Mucosa of stomach (tissue), 1 donor: ENCODE results near the gene GLIPR2.

Experiments used
- H3K27me3 ChIP-seq: one replicate; pipeline ENCODE4 v1.7.0; 2013; ENCODE audit warnings: mild to moderate bottlenecking, low read length; ENCODE audit not compliant: control insufficient read depth, insufficient read depth
- H3K36me3 ChIP-seq: one replicate; pipeline ENCODE4 v1.7.0; 2013; ENCODE audit warnings: low read length; ENCODE audit not compliant: control insufficient read depth, insufficient read depth
- H3K4me1 ChIP-seq: one replicate; pipeline ENCODE4 v1.7.0; 2013; ENCODE audit warnings: mild to moderate bottlenecking, low read length; ENCODE audit not compliant: control insufficient read depth, insufficient read depth
- H3K4me3 ChIP-seq: one replicate; pipeline ENCODE4 v1.7.0; 2013; ENCODE audit warnings: low read length
- H3K9ac ChIP-seq: one replicate; pipeline ENCODE4 v1.7.0; 2013; ENCODE audit warnings: mild to moderate bottlenecking, low read length, moderate library complexity
- H3K9me3 ChIP-seq: one replicate; pipeline ENCODE4 v1.7.0; 2013; ENCODE audit warnings: mild to moderate bottlenecking, low read length, moderate library complexity; ENCODE audit not compliant: control insufficient read depth
- donor health status: Pancreatic carcinoma.

GLIPR2 gene

GRCh38 chr9:36191686-36192085, 55.2 kb downstream of the GLIPR2 start:
- no peaks in the 10 kb centered on the region for H3K9me3 ChIP-seq
- H3K4me3 ChIP-seq: peak overlapping the region; percentile 88
- no peaks in the 10 kb centered on the region for H3K27me3 ChIP-seq
- H3K4me1 ChIP-seq: peaks cover 14% of the 10 kb centered on the region
- H3K36me3 ChIP-seq: no peaks in the 10 kb centered on the region
- peak overlapping the region; percentile 90 for H3K9ac ChIP-seq

GRCh38 chr9:36192196-36192595, 55.7 kb downstream of the GLIPR2 start:
- peak overlapping the region; percentile 88 for H3K4me3 ChIP-seq
- H3K9me3 ChIP-seq: no peaks in the 10 kb centered on the region
- peaks cover 14% of the 10 kb centered on the region for H3K4me1 ChIP-seq
- no peaks in the 10 kb centered on the region for H3K27me3 ChIP-seq
- no peaks in the 10 kb centered on the region for H3K36me3 ChIP-seq
- peak overlapping the region; percentile 90 for H3K9ac ChIP-seq

GRCh38 chr9:36193023-36193422, 56.5 kb downstream of the GLIPR2 start:
- no peaks in the 10 kb centered on the region for H3K9me3 ChIP-seq
- H3K36me3 ChIP-seq: no peaks in the 10 kb centered on the region
- H3K27me3 ChIP-seq: no peaks in the 10 kb centered on the region
- H3K4me3 ChIP-seq: peak overlapping the region; percentile 88
- peaks cover 14% of the 10 kb centered on the region for H3K4me1 ChIP-seq
- peak overlapping the region; percentile 33 for H3K9ac ChIP-seq

DNA sequence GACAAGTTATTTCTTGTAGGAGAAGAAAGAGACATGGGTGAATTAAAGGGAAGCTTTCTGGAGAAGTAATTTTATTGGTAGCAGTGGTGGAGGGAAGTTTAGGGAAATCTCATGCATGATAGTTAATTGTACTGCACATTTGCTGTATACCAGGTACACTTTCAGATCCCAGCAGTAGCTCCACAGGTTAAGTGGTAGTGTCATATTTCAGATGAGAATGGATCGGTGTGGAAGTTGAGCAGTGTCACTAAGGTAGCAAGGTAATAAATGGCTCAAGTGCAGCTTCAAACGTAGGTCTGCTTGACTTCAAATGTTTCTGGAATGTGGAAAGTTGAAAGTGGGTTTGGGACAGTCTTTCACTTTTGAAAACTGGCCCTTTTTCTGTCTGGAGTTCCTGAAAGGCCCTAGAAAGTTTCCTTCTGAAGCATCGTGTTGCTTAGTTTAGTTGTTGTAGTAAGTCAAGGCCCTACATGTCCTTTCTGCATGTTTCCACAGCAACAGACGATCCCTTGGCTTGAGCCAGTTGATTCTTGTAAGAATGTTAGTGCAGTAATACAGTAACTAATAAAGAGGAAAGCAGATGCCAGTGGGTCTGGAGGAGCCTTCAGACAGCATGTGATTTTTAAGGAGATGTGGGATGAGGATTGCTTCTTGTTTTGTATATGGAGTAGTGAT, 57.9 kb downstream of the GLIPR2 start:
- Histone ChIP-seq H3K4me3 (no peak overlapping the region), H3K36me3 (no peaks in the 10 kb centered on the region), H3K9me3 (no peaks in the 10 kb centered on the region), H3K27me3 (no peaks in the 10 kb centered on the region), H3K4me1 (peaks cover 14% of the 10 kb centered on the region), H3K9ac (no peak overlapping the region)

- Histone ChIP-seq H3K27me3 (no peaks in the 10 kb centered on the region), H3K36me3 (peaks cover 43% of the 10 kb centered on the region), H3K9me3 (no peaks in the 10 kb centered on the region), H3K4me3 (no peak overlapping the region), H3K9ac (no peak overlapping the region), H3K4me1 (no peaks in the 10 kb centered on the region)
These were observed 68.5 kb downstream of the GLIPR2 start for GRCh38 chr9:36204906-36205547.

DNA sequence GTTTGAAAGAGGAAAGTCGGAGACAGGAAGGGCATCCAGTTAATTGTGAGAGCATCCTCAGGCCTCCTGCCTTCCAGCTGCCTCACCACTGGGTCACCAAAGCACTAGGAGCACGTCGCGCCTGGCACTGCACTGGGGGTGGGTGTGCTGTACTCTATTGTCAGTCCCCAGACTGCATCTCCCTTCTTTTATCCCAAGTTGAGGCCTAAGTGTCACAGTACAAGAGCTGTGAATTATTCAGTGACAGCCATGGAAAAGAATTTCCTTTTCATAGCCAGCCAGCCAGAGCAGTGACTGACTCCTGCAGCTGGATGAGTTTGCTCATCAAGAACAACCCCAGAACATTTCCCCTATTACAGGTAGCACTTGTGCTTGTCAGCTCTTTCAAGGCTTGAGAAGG, 70.5 kb downstream of the GLIPR2 start:
- no peak overlapping the region for H3K9ac ChIP-seq
- no peaks in the 10 kb centered on the region for H3K9me3 ChIP-seq
- no peaks in the 10 kb centered on the region for H3K27me3 ChIP-seq
- H3K4me3 ChIP-seq: no peak overlapping the region
- no peaks in the 10 kb centered on the region for H3K4me1 ChIP-seq
- peaks cover 41% of the 10 kb centered on the region for H3K36me3 ChIP-seq

- peaks cover 41% of the 10 kb centered on the region for H3K36me3 ChIP-seq
These were observed 71.0 kb downstream of the GLIPR2 start for GRCh38 chr9:36207546-36208012.

DNA sequence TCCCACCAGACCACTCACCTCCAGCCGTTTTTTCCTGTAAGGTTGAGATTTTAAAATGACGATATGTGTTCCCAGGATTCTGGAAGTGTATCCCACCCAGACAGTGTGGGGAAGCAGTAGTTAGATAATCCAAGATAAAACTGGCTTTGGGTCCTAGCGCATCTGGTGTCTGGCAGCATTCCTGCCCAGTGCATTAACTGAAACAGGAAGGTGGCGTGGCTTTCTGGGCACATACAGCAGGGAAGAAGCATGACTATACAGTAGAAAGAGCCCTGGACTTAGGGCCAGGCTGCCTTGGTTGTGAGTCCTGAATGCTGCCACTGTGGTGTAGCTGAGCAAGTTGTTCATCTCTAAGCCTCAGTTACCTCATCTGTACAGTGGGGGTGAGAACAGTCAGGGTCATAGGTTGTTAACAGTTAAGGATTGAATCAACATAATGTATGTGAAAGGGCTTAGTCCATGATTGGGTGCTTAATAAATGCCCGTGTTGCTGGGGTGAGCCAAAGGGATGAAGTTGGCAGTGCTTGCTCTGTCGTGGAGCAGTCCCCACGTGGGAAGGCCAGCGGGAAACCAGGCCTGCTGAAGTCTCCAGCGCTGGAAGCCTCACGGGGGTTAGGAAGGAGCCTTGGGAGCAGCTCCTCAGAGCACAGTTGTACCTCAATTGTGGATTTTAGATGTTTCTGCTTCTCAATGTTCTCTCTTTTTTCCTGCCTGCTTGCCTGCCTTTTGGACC, 72.2 kb downstream of the GLIPR2 start:
- Histone ChIP-seq H3K4me3 (no peak overlapping the region), H3K4me1 (no peaks in the 10 kb centered on the region), H3K36me3 (peaks cover 35% of the 10 kb centered on the region), H3K9me3 (no peaks in the 10 kb centered on the region), H3K9ac (no peak overlapping the region), H3K27me3 (no peaks in the 10 kb centered on the region)

More at GRCh38 chr9:36207546-36208012, 71.0 kb downstream of the GLIPR2 start:
- H3K4me1 ChIP-seq: no peaks in the 10 kb centered on the region
- no peaks in the 10 kb centered on the region for H3K9me3 ChIP-seq
- no peak overlapping the region for H3K4me3 ChIP-seq
- H3K27me3 ChIP-seq: no peaks in the 10 kb centered on the region
- no peak overlapping the region for H3K9ac ChIP-seq

DNA sequence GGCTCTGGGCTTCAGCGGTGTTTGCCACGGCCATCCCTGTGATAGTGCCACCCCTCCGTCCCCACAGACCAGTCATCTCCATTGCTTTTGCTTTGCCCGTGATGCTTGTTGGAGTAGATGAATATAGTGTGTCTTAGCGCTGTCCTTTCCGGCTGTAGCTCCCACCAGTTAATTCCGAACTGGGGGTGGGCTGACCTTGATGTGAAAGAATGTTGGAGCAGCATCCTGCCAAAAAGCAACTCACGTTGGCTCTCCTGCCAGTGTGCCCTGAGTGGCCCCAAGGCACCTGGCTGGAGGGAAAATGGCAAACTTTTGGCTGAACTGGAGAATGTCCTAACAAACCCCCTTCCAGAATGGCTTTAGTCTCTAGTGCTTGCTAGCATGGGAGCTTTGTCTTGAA, 74.2 kb downstream of the GLIPR2 start:
- Histone ChIP-seq H3K36me3 (peaks cover 28% of the 10 kb centered on the region), H3K27me3 (no peaks in the 10 kb centered on the region), H3K9me3 (no peaks in the 10 kb centered on the region), H3K9ac (no peak overlapping the region), H3K4me3 (no peak overlapping the region), H3K4me1 (no peaks in the 10 kb centered on the region)

- Histone ChIP-seq H3K9me3 (no peaks in the 10 kb centered on the region), H3K4me3 (no peak overlapping the region), H3K4me1 (no peaks in the 10 kb centered on the region), H3K9ac (no peak overlapping the region), H3K36me3 (peaks cover 24% of the 10 kb centered on the region), H3K27me3 (no peaks in the 10 kb centered on the region)
These were observed 75.0 kb downstream of the GLIPR2 start for GRCh38 chr9:36211510-36211909.

DNA sequence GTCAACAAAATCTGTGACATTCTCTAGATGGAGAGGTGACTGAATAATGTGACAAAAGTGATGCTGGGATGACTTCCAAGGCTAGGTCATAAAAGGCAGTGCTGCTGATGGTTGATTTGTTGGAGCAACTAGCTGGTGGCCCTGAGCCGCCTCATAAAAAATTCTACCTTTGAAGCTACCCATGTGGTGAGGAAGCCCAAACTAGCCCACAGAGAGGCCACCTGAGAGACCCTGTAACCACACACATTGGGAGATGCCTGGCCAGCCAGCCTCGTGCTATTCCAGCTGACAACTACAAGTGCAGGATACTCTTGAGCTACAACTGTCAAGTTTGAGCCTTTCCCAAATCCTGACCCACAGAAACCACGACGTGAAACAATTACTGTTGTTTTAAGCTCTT, 76.9 kb downstream of the GLIPR2 start:
- no peaks in the 10 kb centered on the region for H3K9me3 ChIP-seq
- H3K36me3 ChIP-seq: peaks cover 14% of the 10 kb centered on the region
- no peak overlapping the region for H3K4me3 ChIP-seq
- H3K4me1 ChIP-seq: no peaks in the 10 kb centered on the region
- no peaks in the 10 kb centered on the region for H3K27me3 ChIP-seq
- no peak overlapping the region for H3K9ac ChIP-seq
